A673 (cell line): ENCODE results near the gene GAS7. TPM values are rescaled to one million over a fixed set of nuclear protein-coding genes. Genes with fewer than 3 reads are reported as not detected.

Source experiments
- BruUV-seq: library from RNA; stranded (reverse); fragments of 400-500 nt; replicated peaks from 2 replicates; lab custom pipeline; 2021; lab: Mats Ljungman, UMichigan
- CTCF ChIA-PET: fragments of 300-600 bp; sonication (Branson Sonifier 250); formaldehyde crosslinking; loops from one replicate; lab custom pipeline; 2022; ENCODE audit warnings: antibody characterized with exemption; lab: Charles Lee
- POLR2A ChIA-PET: fragments of 300-600 bp; sonication (Branson Sonifier 250); formaldehyde crosslinking; loops from one replicate; lab custom pipeline; 2022; ENCODE audit warnings: antibody characterized with exemption; ENCODE audit not compliant: low non-redundant PET; lab: Charles Lee
- DNase-seq: peaks from one replicate; pipeline ENCODE4 v3.0.0-alpha.2; 2015; ENCODE audit warnings: low spot score
- H3K27ac ChIP-seq: fragments of 200-600 bp; sonication (generic); 2 replicates; pipeline ENCODE4 v1.5.1; 2016; ENCODE audit warnings: mixed run types, low read depth, mild to moderate bottlenecking, mixed read lengths, antibody characterized with exemption, low read length; ENCODE audit not compliant: poor library complexity, severe bottlenecking
- H3K27me3 ChIP-seq: fragments of 200-600 bp; sonication (generic); replicated peaks from 2 replicates; pipeline ENCODE4 v1.6.1; 2017; ENCODE audit warnings: mixed run types, low read depth, mild to moderate bottlenecking, mixed read lengths, antibody characterized with exemption, low read length; ENCODE audit not compliant: insufficient read depth, poor library complexity
- H3K36me3 ChIP-seq: fragments of 200-600 bp; sonication (generic); 2 replicates; pipeline ENCODE4 v1.6.1; 2016; ENCODE audit warnings: mixed run types, mild to moderate bottlenecking, mixed read lengths, antibody characterized with exemption, low read length; ENCODE audit not compliant: insufficient read depth, poor library complexity, severe bottlenecking
- H3K4me1 ChIP-seq: fragments of 200-600 bp; sonication (generic); 2 replicates; pipeline ENCODE4 v1.6.1; 2017; ENCODE audit warnings: mixed run types, mild to moderate bottlenecking, mixed read lengths, antibody characterized with exemption, low read length; ENCODE audit not compliant: insufficient read depth, poor library complexity, severe bottlenecking
- H3K4me3 ChIP-seq: fragments of 200-600 bp; sonication (generic); 2 replicates; pipeline ENCODE4 v1.5.1; 2016; ENCODE audit warnings: low read depth, mixed run types, mild to moderate bottlenecking, mixed read lengths, low read length; ENCODE audit not compliant: poor library complexity, severe bottlenecking
- H3K9me3 ChIP-seq: fragments of 200-600 bp; sonication (generic); 2 replicates; pipeline ENCODE4 v1.6.1; 2016; ENCODE audit warnings: mixed run types, low read depth, mild to moderate bottlenecking, mixed read lengths, antibody characterized with exemption, low read length; ENCODE audit not compliant: poor library complexity, severe bottlenecking
- CTCF ChIP-seq: fragments of 300-800, 200-600 bp; sonication (generic); conservative IDR thresholded peaks from 2 replicates; pipeline ENCODE4 v1.5.1; 2017; ENCODE audit warnings: low read depth, mild to moderate bottlenecking, antibody characterized with exemption, low read length, moderate library complexity, mixed read lengths
- EZH2 ChIP-seq: fragments of 200-600 bp; sonication (generic); IDR thresholded peaks from 2 replicates; pipeline ENCODE4 v1.6.1; 2017; ENCODE audit warnings: borderline replicate concordance, low read depth, mild to moderate bottlenecking, mixed read lengths, antibody characterized with exemption, low read length; ENCODE audit not compliant: poor library complexity, severe bottlenecking
- intact Hi-C: fragments of 100-400 bp; cut with micrococcal nuclease; formaldehyde crosslinking; loops from one replicate; pipeline ENCODE4 v1.10.0; 2022; ENCODE audit not compliant: unreplicated experiment
- total RNA-seq: library from RNA; stranded (reverse); gene quantifications from 2 replicates; pipeline ENCODE4 v1.2.3, GENCODE V29; 2021

Gene GAS7
- total RNA-seq, 1 experiment from 2014 or later = 2.3 TPM

- Histone ChIP-seq H3K36me3 (no peaks in the 10 kb centered on the region), H3K4me3 (no peak overlapping the region), H3K9me3 (no peaks in the 10 kb centered on the region), H3K27me3 (peaks cover 4% of the 10 kb centered on the region), H3K4me1 (no peaks in the 10 kb centered on the region), H3K27ac (no peak overlapping the region)
- no peak for TF ChIP-seq EZH2
- no peak for TF ChIP-seq CTCF
- POLR2A ChIA-PET = no interaction called here
- no TSS peak for BruUV-seq
- intact Hi-C loops = no loop called here
- CTCF ChIA-PET = no interaction called here
- no peak for DNase-seq
Observed at GRCh38 chr17:9872852-9873251, 325.6 kb downstream of the GAS7 start.

GRCh38 chr17:9868552-9868951 is 329.9 kb downstream of the GAS7 start:
- Histone ChIP-seq H3K36me3 (no peaks in the 10 kb centered on the region), H3K27me3 (no peaks in the 10 kb centered on the region), H3K4me1 (no peaks in the 10 kb centered on the region), H3K27ac (no peak overlapping the region), H3K9me3 (no peaks in the 10 kb centered on the region), H3K4me3 (no peak overlapping the region)
- ChIA-PET CTCF (no interaction called here), POLR2A (no interaction called here)
- intact Hi-C loops = no loop called here
- BruUV-seq = no TSS peak
- TF ChIP-seq CTCF (no peak), EZH2 (no peak)
- DNase-seq = no peak

- BruUV-seq = no TSS peak
- TF ChIP-seq EZH2 = no peak
- no peak for TF ChIP-seq CTCF
Observed at GRCh38 chr17:9865586-9865985, 332.8 kb downstream of the GAS7 start.

More at GRCh38 chr17:9865586-9865985, 332.8 kb downstream of the GAS7 start:
- Histone ChIP-seq H3K4me3 (no peak overlapping the region), H3K4me1 (no peaks in the 10 kb centered on the region), H3K9me3 (no peaks in the 10 kb centered on the region), H3K27ac (no peak overlapping the region), H3K36me3 (no peaks in the 10 kb centered on the region), H3K27me3 (peaks cover 2% of the 10 kb centered on the region)
- ChIA-PET CTCF (no interaction called here), POLR2A (no interaction called here)
- no peak for DNase-seq
- intact Hi-C loops = no loop called here
